ENCODE data around the gene KBTBD12. TPM values are rescaled to one million over a fixed set of nuclear protein-coding genes. Genes with fewer than 3 reads are reported as not detected.

Gene KBTBD12
- total RNA-seq, 1 donor from 2014 or later, result not detected

DNA sequence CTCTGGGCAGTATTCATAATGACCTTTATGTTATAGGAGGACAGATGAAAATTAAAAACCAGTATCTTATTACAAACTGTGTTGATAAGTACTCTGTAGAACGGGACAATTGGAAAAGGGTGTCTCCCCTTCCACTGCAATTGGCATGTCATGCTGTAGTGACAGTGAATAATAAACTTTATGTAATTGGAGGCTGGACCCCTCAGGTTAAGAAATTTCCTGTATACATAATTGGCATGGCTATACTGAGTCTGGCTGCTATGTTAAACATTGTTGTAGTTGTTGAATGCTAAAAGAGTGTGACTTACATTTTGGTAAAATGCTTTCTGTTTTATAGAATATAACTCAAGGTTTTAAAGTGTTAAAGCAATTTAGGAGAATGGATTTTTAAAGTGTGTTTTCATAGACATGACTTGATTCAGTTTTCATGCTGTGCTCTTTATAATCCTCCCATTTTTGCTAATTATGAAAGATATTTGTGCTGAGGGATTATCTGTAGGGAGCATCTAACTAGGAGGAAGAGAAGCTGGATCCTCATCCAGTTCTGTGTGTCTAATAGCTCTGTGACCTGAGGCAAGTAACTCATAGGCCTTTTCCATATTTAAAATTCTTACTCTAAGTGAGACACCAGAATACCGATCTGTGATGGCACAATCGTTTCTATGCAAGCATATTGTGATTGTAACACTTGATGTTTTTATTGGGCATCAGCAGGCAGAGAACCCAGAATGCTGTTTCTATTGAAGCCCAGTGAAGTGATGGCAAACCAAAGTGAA is 13.0 kb downstream of the KBTBD12 start:
- H3K9me3 Mint-ChIP-seq (ENCODE audit: unreplicated experiment), result no peaks in the 10 kb centered on the region
- H3K4me3 Mint-ChIP-seq (ENCODE audit: unreplicated experiment), result no peak overlapping the region
- no peak overlapping the region for H3K27ac Mint-ChIP-seq (ENCODE audit: unreplicated experiment)
- H3K27me3 Mint-ChIP-seq (ENCODE audit: unreplicated experiment), result no peaks in the 10 kb centered on the region
- H3K4me1 Mint-ChIP-seq (ENCODE audit: low read depth, unreplicated experiment), result no peaks in the 10 kb centered on the region
- H3K36me3 Mint-ChIP-seq (ENCODE audit: unreplicated experiment), result no peaks in the 10 kb centered on the region
- TF ChIP-seq, protein P1, sequence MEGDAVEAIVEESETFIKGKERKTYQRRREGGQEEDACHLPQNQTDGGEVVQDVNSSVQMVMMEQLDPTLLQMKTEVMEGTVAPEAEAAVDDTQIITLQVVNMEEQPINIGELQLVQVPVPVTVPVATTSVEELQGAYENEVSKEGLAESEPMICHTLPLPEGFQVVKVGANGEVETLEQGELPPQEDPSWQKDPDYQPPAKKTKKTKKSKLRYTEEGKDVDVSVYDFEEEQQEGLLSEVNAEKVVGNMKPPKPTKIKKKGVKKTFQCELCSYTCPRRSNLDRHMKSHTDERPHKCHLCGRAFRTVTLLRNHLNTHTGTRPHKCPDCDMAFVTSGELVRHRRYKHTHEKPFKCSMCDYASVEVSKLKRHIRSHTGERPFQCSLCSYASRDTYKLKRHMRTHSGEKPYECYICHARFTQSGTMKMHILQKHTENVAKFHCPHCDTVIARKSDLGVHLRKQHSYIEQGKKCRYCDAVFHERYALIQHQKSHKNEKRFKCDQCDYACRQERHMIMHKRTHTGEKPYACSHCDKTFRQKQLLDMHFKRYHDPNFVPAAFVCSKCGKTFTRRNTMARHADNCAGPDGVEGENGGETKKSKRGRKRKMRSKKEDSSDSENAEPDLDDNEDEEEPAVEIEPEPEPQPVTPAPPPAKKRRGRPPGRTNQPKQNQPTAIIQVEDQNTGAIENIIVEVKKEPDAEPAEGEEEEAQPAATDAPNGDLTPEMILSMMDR (IDR thresholded peaks at IDR 0.05; ENCODE audit: partially characterized antibody, unreplicated experiment), result no peak
- DNase-seq, result no peak

DNA sequence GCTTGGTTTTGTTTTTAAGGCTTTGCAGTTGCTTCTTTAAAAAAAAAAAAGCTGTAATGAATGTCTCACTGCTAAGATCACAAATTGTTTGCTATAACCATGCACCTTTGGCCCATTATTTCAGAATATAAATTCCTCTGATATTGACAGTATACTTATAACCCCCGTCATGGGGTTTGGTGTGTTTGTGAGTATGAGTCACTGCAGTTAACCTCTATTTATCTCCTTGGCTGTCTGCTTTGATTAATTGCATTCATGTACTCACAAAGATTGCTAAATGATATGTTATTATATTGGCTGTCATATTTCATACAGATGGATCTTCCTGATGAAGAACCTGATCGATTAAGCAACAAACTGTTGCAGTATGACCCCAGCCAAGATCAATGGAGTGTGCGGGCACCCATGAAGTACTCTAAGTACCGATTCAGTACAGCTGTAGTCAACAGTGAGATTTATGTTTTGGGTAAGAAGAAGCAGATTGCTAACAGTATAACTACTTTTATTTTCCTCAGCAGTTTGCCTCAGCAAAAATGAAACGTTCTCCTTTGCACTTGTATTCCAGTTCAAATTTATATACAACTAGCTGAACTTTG is 14.9 kb downstream of the KBTBD12 start:
- Mint-ChIP-seq H3K27ac (ENCODE audit: unreplicated experiment) (no peak overlapping the region), H3K36me3 (ENCODE audit: unreplicated experiment) (no peaks in the 10 kb centered on the region), H3K4me1 (ENCODE audit: low read depth, unreplicated experiment) (no peaks in the 10 kb centered on the region), H3K9me3 (ENCODE audit: unreplicated experiment) (no peaks in the 10 kb centered on the region), H3K4me3 (ENCODE audit: unreplicated experiment) (no peak overlapping the region), H3K27me3 (ENCODE audit: unreplicated experiment) (no peaks in the 10 kb centered on the region)
- DNase-seq, result no peak
- TF ChIP-seq, protein P1 (IDR thresholded peaks at IDR 0.05; ENCODE audit: partially characterized antibody, unreplicated experiment), result no peak

DNA sequence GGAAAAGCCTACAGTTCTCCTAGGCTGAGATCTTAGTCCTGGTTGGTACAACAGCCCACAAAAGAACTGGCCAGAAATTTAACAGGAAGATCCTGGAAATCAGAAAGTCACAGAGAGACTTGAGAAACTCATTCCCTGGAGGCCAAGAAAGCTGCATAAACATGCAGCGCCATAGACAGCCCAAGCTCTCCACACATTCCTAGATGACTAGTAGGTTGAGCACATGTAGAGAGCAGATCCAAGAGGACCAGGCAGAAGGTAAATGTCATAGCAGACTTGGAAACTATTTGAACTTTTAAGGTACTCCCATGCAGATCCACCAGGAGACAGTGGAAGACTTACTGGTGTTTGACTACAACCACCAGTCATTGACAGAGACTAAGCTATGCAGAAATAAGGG is 18.4 kb downstream of the KBTBD12 start:
- H3K27me3 Mint-ChIP-seq (ENCODE audit: unreplicated experiment), result peaks cover 1% of the 10 kb centered on the region
- H3K27ac Mint-ChIP-seq (ENCODE audit: unreplicated experiment), result no peak overlapping the region
- no peak overlapping the region for H3K4me3 Mint-ChIP-seq (ENCODE audit: unreplicated experiment)
- H3K9me3 Mint-ChIP-seq (ENCODE audit: unreplicated experiment), result no peaks in the 10 kb centered on the region
- no peak for DNase-seq
- no peaks in the 10 kb centered on the region for H3K4me1 Mint-ChIP-seq (ENCODE audit: low read depth, unreplicated experiment)
- H3K36me3 Mint-ChIP-seq (ENCODE audit: unreplicated experiment), result no peaks in the 10 kb centered on the region
- TF ChIP-seq, protein P1 (IDR thresholded peaks at IDR 0.05; ENCODE audit: partially characterized antibody, unreplicated experiment), result no peak

DNA sequence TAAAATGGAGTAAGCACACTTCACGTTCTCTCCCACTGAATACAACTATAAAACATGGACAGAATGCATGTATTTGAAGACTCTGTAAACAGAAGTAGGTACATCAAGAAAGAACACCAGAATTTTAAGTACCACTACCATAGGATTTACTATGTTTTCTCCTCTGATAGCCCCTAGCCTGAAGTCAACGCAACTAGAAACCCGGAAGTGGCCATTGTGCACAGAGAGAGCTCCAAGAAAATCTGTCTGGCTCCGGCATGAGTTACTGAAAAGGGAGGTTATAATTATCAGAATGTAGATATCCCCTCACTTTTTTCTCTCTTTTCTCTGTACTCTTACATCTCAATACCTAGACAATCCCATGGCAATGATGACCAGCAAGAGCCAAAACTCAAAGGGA is 23.8 kb downstream of the KBTBD12 start:
- DNase-seq, result no peak
- peaks cover 9% of the 10 kb centered on the region for H3K36me3 Mint-ChIP-seq (ENCODE audit: unreplicated experiment)
- peaks cover 1% of the 10 kb centered on the region for H3K27me3 Mint-ChIP-seq (ENCODE audit: unreplicated experiment)
- H3K4me1 Mint-ChIP-seq (ENCODE audit: low read depth, unreplicated experiment), result peaks cover 3% of the 10 kb centered on the region
- H3K9me3 Mint-ChIP-seq (ENCODE audit: unreplicated experiment), result no peaks in the 10 kb centered on the region
- H3K27ac Mint-ChIP-seq (ENCODE audit: unreplicated experiment), result no peak overlapping the region
- H3K4me3 Mint-ChIP-seq (ENCODE audit: unreplicated experiment), result no peak overlapping the region
- TF ChIP-seq, protein P1 (IDR thresholded peaks at IDR 0.05; ENCODE audit: partially characterized antibody, unreplicated experiment), result no peak

DNA sequence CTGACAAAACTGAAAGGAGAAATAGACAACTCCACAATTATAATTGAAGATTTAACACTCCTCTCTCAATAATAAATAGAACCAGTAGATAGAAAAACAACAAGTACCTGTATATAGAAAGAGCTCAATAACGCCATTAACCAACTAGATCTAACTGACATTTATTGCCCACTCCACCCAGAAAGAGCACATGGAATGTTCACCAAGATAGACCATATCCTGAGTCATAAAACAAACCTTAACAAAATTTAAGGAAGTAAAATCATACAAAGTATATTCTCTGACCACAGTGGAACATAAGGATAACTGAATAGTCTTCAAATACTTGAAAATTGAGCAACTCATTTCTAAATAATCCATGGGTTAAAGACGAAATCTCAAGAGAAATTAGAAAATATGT is 25.1 kb downstream of the KBTBD12 start:
- Mint-ChIP-seq H3K9me3 (ENCODE audit: unreplicated experiment) (no peaks in the 10 kb centered on the region), H3K4me1 (ENCODE audit: low read depth, unreplicated experiment) (peaks cover 3% of the 10 kb centered on the region), H3K27ac (ENCODE audit: unreplicated experiment) (no peak overlapping the region), H3K36me3 (ENCODE audit: unreplicated experiment) (peaks cover 9% of the 10 kb centered on the region), H3K27me3 (ENCODE audit: unreplicated experiment) (peaks cover 1% of the 10 kb centered on the region), H3K4me3 (ENCODE audit: unreplicated experiment) (no peak overlapping the region)
- no peak for DNase-seq
- TF ChIP-seq, protein P1 (IDR thresholded peaks at IDR 0.05; ENCODE audit: partially characterized antibody, unreplicated experiment), result no peak

Data from glutamatergic neuron (in vitro differentiated cells).